ENCODE results near the gene ARL15.

The ARL15 gene

DNA sequence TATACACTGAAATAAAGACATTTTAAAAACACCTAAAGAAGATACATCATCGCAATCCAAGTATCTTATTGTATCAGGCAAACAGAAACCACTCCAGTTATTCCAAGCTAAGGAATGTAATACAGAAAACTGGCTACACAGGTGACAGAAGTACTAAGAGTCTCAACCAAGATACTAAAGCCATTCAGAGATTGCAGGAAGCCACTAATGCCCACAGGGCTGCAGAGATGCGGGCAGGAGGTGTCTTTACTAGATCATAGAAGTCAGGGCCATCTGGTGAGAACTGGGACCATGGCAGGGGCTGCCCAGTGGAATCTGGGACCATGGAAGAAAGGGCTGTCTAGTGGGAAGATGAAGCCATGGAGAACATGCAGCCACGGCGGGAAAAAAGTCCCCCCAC, 384.3 kb downstream of the ARL15 start:
- no peak for DNase-seq

DNA sequence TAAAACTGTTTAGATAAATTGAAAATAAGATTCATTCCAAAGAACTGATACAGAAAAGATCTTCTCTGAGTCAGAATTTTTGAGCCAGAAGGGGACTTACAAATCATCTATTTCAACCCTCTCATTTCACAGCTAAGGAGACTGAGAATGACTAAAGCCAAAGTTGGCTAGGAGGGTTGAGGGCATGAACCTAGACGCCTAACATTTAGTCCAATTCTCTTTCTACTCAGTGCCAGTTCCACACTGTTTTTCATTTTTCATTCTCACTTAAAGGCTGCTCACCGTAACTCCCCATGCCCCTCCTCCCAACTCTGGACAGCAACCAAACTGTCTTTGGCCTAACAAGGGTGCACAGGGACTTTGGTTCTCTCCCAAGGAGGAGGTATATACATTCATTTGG, 386.0 kb downstream of the ARL15 start:
- DNase-seq = no peak

- DNase-seq = no peak
Observed at GRCh38 chr5:53923961-53924360, 386.4 kb downstream of the ARL15 start.

DNA sequence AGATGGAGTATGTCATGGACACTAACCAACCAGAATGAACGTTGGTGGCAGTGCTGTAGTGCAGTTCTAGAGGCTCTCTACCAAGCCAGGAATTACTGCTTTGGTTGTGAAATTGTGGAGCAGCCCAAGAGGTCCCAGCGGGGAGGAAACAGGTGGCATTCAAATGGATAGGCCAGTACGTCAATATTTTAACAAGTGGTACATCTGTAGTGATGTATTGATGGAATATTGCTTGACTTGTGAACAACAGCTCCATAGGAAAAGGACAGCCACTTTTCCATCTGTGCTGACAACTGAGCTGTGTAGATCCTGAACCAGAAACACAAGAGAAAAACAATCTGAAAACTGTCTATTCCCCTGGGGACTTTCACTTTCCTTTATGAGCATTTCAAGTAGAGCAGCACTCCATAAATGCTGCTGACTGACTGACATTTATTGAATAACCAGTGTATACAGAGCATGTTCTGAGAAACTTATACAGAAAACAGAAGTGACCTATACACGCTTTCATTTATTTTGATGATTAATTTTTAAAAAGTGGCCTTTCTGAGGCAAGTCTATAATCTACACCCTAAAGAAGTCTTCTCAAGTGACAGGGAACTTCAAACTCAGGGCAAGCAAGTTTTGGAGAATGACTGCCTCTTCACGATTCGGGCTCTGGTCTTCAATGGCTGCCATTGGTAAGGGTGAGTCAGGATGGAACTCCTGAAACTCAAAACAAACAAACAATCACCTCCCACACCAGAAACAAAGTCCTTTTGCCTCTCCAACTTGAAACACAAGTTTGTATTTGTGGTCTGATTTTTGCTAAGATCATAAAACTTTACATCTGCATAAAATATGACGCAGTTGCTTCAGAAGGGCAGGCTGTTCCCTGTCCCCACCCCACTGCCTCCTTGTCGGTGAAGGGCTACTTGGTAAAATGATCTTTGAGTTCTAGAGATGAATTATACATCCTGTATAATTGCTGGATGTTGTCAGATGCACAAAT, 387.6 kb downstream of the ARL15 start:
- no peak for DNase-seq

DNA sequence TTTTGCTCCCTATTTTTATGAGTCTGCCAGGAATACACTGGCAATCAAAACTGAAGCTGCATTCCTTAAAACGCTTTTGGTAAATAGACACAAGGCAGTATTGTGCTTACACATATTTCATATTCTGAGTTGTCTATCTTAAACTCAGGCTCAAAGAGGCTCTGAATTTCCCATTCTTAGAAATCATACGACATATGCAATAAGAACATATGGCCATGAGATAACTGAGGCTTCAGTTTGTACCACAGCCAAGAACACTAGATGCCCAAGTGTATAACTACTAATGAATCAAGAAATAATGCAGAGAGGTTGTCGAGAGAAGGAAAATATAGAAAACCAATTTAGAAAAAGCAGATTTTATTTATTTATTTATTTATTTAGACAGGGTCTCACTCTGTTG, 392.5 kb downstream of the ARL15 start:
- no peak for DNase-seq

DNA sequence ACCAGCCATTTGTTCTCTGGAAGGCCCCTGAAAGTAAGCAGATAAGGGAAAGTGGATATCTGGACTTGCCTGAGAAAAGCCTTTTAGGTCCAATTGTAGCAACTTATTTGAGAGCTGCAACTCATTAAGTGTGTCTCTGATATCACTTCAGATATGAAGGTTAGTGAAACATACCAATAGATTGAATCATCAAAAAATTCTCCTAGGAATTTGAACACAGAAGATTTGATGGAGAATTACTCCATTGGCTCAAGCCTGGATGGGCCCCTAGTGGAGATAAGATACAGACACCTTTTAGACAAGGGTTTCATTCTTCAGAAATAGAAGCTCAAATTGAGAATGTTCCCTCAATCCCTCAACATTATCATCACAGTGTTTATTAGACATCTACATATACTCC, 393.3 kb downstream of the ARL15 start:
- DNase-seq = no peak

DNA sequence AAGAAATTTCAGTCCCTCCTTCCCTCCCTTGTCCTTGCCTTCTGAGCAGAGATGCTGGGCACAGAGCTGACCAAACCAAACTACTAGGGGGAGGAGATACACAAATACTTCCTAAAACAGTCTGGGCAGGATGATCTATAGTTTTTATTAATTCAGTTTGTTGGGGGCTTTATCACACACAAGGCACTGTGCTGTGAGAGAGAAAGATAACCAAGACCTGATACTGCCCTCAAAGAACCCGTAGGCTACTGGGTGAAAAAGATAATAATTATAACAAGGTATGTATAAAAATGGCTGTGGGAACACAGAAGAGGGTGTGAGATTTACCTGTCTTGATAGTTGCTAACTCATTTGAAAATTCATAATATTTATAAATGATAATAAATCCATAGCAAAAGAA, 395.3 kb downstream of the ARL15 start:
- DNase-seq = no peak

DNA sequence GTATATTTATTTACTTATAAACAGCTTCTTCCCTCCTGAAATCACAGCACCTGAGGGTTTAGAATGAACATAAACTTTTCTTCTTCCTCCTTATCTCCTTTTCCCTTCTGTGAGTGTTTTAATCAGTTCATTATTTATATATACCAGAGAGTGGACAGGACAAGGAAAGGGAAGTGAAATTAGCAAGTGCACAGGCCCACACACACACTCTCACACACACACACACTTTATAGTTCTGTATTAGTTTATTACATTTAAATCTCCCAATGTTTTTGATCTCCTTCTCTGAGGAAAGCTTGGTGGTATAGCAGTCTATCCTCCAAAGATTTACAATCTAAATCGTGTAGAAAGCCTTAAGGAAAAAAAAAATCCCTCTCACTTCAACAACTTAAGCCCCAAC, 396.4 kb downstream of the ARL15 start:
- DNase-seq = no peak

GRCh38 chr5:53908757-53909156, 401.6 kb downstream of the ARL15 start:
- no peak for DNase-seq

DNA sequence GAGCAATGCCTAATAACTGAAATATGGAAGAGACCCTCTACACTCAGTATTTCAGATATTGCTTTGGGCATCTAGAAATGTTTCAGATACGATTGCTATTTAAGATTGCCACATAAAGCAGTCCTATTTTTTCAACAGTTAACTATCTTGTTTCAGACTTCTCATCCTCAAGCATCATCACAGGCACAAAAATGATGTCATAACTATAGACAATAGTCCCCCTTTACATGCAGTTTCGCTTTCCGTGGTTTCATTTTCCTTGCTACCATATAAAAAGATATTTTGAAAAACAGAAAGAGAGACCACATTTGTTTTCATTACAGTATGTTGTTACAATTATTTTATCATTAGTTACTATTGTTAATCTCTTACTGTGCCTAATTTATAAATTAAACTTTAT, 402.5 kb downstream of the ARL15 start:
- DNase-seq = no peak

DNA sequence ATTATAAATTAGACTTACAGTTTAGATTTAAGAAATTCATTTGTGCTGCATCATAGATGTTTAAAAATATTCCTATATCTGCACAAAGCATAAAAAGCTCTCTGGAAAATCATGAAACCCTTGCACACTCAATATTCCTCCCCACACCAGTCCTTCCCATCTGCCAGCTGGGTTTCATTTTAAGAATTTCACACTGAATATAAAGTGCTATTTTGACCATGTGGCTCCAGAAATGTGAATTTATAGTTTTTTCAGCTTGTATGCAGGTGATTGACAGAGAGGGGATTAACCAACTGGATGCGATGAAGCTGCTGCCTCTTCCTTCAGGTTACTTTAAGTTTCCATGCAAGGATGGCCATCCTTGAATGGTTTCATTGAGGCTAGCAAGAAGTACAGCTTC, 403.6 kb downstream of the ARL15 start:
- no peak for DNase-seq

GRCh38 chr5:53902296-53902907, 408.0 kb downstream of the ARL15 start:
- DNase-seq = no peak

GRCh38 chr5:53900677-53901076, 409.7 kb downstream of the ARL15 start:
- DNase-seq = no peak

DNA sequence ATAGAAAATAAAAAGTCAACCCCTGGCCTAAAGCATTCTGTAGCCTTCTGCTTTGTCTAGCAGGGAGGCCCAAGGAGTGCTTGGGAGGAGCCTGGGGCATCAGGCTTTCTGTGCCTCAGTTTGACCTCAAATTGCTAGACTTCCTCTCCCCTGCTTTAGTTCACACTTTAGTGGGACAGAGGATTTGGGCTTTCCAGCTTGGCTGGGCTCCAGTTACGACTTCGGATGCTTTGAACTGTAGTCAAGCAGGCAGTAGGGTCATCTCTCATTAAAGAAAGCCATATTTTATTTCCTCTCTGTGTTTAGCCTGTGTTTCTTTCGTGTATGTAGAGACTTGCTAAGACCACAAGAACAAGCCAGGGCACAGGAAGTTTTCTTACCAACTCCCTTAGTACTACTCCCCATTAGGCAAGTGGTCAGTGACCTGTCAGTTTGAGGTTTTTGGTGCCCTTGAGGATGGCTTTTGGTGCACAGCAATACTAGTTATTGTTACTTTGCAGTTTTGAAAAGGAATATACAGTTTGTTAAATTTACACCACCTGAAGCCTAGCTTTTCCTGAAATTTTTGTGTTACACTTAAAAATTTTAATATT, 415.2 kb downstream of the ARL15 start:
- no peak for DNase-seq

DNA sequence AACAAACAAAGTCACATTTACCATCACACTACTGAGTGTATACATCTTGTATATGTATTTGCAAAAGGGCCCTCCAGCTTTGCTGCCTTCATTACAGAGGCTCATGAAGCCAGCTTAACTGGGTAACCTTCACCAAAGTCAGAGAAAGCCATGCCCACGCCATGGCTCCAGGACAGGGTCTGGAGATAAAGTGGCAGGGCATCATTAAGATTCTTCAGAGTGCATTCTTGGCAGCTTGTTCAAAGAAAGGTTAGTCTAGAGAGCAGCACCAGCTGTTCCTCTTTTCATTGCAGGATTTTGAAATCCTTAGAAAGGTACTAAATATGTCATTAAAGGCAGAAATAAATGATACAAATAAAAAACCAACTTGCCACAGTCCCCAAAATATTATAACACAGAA, 416.7 kb downstream of the ARL15 start:
- no peak for DNase-seq

DNA sequence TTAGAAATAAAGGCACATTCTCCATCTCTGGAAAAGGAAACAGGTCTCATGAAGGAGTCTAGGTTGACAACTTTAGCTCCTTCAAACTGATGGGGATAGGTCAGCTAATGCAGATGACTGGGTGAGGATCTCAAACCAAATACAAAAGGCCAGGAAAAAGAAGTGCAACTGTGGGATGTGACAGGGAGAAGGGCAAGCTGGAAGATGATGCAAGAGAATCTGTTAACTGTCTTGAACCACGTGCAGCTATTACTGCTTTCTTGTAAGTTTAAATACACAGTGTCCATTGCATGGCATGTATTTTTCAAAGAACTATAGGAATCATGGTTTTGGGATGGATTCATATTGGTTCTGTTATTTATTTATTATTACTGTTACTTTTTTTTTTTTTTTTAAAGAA, 418.1 kb downstream of the ARL15 start:
- no peak for DNase-seq

GRCh38 chr5:53891159-53891558, 419.2 kb downstream of the ARL15 start:
- no peak for DNase-seq

- DNase-seq = no peak
Observed at GRCh38 chr5:53890490-53890889, 419.9 kb downstream of the ARL15 start.

DNA sequence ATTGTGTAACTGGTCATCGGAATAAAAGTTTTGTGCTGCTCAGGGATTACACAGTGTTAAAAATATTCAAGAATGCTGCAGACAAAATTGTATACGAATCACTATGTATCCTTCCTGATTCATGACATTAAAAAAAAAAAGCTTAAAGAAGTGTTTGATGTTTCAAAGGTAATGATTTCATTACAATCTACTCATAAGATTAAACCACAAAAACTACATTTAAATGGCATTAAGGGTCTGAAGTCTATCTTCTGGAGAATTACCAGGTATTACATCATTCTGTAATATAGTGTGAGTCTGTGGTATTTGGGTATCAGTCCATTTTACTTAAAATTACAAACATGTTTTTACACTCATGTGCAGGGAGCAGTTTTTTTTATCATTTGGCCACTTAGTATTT, 425.5 kb downstream of the ARL15 start:
- no peak for DNase-seq

DNA sequence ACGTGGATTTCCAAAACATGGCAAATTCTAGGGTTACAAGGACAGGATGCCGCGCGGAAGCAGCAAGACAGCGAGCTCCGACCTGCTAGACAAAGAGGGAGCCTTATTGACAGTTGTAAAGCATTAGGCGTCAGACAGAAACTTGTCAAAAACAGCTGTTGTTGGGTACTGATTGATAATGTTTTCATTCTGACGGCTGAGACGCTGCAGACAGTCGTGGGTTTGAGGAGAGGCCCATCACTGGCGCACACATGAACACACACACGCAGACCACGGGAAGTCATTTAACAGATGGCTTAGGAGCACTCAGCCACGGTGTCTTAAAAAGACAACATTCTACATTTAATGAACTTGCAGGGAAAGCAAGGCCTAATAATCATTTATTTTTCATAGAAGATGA, 426.0 kb downstream of the ARL15 start:
- no peak for DNase-seq

DNA sequence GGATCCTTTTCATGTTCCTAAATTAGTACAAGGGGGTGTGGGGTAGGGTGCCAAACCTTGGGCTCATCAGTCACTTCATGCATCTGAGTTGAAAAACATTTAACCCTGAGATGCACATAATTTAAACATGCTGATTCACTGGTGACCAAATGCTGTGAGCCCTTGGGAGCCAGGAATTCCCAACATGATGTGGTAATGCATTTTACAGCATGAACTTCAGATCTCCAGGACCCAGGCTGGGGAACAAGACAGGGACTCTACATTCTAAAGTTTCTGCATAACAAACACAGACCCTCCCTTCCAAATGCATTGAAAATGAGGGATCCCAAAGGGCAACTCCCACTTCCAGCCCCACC, 427.7 kb downstream of the ARL15 start:
- no peak for DNase-seq

- DNase-seq = no peak
Observed at GRCh38 chr5:53882006-53882675, 428.2 kb downstream of the ARL15 start.

GRCh38 chr5:53879708-53880323, 430.6 kb downstream of the ARL15 start:
- DNase-seq = no peak
